GM21529 (cell line): ENCODE results near the gene ANGPTL2.
"Not testable (repeated sequence)": the region's sequence is repeated elsewhere in the genome, so short reads cannot be mapped to it uniquely, and the experiment has no call there.

Source experiments
- ATAC-seq: cut with Tn5 transposase; IDR thresholded peaks from one replicate; pipeline ENCODE4 v1.9.1; 2021; ENCODE audit not compliant: unreplicated experiment

ANGPTL2 gene

DNA sequence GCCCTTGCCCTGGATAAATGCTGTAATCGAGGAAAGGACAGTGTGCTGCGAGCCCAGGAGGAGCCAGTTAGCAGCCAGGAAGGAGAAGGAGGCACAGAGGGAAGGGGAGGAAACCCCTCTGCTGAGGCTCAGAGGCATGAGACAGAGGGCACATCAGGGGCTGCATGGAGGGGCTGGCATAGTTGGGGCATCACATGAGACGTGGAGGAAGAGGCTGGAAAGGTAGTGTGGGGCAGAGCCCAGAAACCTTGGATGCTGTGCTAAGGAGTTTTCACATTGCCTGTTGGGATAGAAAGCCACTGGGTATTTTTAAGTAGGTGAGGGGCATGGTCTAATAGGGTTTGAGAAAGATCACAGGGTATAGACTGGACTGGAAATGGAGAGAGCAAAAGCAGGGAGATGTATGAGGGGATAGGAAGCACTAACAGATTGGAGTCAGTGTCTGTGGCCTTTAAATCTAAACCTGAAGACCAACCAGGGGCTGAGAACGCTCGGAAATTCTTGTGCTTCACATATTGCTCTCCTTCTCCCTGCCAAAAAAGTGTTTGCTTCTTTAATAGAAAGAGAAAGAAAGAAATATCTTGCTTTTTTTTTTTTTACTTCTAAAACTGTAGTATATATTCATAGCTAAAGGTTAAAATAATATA lies 33.0 kb upstream of the ANGPTL2 start:
- ATAC-seq = no peak

DNA sequence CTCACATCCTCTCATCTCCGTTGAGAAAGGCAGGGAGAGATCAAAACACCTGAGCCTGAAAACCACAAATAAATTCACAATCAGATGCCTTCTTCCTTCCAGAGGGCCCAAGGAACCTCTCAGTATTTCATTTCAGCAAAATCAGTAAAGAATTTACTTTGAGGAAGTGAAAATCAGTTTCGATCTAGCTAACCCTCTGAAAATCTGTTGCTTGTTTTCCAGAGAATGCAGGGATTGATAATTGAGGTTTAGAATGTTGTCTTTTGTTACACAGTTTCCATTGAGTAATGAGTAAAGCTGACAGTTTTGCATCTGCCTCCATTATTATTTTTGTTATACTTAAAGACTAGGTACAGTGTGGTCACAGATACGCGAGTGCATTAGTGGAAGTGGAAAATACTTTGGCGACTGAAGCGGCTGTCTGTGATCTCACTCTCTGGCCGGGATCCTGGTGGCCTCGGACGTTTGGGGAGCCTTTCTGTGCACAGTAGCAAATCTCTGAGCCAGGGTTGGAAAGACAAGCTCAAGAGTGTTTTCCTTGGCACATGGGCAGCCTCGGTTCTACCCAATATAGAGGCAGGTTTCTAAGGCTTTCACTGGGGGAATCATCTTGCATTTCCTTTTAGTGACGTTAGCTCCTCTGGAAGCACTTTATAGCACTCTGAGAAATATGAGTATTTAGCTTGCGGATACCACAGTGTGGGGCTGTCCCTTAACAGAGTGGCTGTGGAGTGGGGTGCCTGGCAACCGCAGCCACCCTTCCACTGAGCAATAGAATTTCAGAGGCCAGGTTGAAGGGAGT lies 32.2 kb upstream of the ANGPTL2 start:
- peak; percentile 68 for ATAC-seq

DNA sequence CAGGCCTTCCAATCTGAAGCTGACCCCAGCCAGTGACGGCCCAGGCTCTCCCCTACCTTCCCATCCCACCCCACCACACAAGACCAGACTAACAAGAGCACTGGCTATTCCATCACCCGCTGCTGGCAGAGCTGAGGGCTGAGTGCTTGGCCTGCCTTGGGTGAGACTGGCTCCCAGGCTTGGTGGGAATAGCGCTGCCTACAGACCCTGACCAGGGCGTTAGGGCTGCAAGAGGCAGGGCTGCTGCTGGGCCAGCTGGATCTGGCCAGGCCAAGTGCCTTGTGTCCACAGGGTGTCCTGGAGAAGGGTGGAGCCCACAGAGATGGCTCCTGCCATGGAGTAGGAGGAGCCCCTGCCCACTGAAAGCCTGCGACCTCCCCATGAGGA lies 31.6 kb upstream of the ANGPTL2 start:
- ATAC-seq = peak; percentile 43

DNA sequence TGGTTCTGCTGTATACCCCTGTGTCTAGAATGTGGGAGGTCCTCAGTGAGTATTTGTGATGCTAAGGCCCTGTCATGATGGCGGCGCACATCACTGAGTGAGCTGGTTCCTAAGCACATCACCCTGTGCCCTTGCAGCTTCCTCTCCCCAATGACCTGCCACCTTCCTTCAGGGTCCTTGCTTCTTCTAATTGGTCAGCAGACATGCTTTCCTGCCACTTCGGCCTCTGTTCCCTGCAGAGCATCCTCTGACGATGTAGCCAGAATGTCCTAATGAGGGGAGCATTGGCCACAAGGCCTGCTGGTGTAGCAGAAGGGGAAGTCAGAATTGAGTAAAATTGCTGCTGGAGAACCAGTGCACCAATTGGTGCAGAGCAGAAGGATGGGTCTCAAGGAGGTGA lies 31.1 kb upstream of the ANGPTL2 start:
- ATAC-seq = no peak

DNA sequence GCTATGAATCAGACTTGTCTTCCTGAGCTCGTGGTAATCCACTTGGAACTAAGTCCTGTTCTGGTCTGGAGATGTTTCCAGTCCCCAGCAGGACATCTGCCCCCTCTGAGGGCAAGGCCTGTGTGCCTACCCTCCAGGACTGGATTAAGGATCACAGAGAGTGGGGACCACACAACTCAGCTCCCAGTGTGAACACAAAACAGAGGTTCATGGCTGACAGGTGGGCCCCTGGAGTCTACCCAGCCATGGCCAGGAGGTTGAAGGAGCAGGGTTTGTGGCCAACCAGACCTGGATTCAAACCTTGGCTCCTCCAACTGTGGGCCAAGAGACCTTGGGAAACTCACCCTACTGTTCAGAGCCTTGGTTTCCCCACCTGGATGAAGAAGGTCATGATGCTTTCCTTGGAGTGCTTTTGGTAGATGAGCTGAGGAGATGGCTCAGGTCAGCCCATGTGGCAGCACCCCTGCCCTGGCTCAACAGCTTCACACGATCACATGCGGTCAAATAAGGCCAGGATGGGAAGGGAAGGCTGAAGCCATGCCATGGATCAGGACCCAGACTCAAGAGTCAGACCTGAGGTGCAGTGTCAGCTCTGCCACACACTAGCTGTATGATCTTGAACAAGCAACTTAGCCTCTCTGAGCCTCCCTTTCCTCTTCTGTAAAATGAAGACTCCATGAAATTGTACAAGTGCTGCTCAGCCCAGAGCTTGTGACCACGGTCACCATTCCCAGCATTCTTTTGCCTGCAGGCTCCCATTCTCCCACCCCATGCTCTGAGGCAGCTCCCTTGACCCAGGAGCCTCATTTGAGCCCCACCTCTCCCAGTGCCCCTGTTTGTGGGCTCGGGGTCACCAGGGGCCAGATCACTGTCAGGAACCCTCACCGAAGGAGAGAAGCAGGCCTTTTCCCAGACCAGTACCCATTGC lies 27.3 kb upstream of the ANGPTL2 start:
- ATAC-seq = no peak

DNA sequence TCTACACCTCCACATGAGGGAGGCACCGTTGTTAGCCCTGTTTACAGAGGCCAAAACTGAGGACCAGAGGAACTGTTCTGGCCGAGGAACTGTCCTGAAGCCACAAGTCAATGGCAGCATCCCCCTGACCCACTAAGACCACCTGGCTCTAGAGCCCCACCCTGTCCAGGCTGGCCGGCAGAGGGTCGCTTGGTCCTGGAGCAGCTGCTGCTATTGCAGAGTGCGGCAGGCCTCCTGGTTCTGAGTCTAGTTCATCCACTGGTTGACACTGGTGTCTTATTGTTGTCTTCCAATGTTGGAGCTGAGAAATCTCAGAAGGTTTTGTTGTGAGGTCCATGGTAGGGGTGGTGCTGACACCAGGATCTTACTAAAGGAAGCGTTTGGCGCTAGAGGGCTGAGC lies 26.6 kb upstream of the ANGPTL2 start:
- no peak for ATAC-seq

DNA sequence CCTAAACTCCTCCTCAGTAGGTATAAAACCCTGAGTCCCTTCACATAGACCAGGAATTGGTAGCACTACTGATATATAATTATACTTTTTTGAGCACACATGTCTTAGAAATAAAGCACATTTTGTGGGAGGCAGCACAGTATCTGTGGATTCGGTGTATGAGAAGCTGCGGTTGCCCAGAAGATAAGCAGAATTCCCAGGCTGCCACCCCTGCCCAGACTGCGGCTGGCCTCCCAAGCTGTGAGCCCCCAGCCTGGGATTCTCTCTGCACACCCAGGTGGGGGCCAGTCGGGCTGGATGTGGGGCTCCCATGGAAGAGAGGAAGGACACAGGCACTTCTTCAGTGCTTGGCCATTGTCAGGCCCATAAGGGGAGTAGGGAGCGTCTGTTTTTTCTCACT lies 25.6 kb upstream of the ANGPTL2 start:
- no peak for ATAC-seq

DNA sequence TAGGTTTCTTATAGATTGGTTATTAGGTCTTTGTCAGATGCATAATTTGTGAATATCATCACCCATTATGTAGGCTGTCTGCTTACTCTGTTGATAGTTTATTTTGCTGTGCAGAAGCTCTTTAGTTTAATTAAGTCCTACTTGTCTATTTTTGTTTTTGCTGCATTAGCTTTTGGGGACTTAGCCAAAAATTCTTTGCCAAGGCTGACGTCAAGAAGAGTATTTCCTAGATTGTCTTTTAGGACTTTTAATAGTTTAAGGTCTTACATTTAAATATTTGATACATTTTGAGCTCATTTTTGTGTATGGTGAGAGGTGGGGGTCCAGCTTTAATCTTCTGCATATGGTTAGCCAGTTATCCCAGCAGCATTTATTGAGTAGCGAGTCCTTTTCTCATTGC lies 24.8 kb upstream of the ANGPTL2 start:
- ATAC-seq = no peak

DNA sequence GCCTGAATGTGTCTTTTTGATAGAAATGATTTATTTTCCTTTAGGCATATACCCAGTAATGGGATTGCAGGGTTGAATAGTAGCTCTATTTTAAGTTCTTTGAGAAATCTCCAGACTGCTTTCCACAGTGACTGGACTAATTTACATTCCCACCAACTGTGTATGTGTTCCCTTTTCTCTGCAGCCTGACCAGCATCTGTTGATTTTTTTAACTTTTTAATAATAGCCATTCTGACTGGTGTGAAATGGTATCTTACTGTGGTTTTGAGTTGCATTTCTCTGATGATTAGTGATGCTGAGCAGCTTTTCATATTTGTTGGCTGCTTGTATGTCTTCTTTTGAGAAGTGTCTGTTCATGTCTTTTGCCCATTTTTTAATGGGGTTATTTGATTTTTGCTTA lies 24.4 kb upstream of the ANGPTL2 start:
- not testable (repeated sequence) for ATAC-seq

DNA sequence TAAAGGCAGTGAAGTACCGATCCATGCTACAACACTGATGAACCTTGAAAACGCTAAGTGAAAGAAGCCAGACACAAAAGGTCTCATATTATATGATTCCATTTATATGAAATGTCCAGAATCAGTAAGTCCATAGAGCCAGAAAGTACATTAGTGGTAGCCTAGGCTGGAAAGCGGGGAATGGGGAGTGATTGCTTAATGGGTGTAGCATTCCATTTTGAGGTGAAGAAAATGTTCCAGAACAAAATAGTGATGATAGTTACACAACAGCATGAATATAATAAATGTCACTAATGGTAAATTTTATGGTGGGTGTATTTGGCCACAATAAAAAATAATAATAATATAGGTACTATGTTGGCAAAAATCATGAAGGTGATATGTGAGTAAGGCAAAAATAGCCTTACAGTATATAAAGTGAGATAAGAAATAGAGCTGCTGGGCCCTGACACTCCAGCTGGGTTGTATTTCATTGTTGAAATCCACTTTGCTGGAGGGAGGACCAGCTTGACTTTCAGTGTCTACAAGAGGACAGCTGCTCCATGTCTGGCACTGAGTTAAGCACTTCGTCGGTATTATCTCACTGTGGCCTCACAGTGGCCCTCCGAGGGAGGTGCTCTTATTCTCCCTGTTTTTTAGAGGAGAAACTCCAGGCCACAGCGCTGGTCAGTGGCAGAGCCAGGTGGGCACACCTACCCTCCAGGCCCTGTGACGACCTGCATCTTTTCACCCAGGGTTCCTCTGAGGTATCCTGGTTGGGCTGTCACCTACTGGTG lies 22.4 kb upstream of the ANGPTL2 start:
- ATAC-seq = no peak

DNA sequence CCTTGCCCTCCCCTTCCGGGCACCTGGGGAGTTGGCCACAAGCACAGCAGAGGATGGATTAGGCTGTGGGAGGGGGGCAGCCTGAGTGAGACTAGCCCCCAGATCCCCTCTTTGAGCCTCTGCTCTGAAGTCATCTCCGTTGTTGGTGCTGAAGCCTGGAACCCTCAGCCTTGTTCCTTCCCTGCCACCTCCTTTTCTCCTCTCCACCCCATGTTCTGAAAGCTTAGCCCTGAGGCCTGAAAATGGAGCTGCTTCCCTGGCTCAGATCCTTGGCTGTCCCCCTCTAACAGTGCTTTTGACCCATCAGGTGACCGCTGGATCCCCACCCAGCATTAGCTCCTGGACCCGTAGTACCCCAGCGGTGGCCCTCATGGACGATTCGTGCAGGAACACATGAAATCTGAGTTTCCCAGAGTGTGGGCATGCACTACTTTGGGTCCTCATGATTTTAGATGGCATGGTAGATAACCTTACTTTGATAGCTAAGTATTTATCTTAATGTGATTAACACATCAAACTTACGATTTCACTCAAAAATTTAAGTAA lies 21.6 kb upstream of the ANGPTL2 start:
- ATAC-seq = no peak

DNA sequence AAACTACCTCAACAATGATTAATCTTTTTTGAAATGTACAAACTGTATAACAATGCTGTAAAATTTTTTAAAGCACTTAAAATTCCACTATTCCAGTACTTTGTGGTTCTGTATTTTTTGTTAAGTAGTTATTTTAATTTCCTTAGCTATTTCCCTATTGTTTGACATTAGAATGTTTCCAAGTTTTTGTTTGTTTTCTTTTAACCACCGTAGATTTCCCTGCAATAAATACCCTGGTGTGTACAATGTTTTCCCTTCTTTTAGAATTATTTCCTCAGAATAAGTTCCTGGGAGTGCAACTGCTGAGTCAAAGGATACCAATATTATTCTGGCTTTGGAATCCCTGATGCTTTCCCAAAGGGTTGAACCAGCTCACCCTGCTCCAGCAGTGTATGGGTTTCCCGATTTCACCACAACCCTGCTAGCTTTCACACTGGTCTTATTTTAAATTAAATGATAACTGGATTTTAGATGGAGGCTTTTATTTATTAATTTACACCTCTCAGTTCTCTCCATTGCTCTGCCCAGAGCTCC lies 20.6 kb upstream of the ANGPTL2 start:
- ATAC-seq = no peak

DNA sequence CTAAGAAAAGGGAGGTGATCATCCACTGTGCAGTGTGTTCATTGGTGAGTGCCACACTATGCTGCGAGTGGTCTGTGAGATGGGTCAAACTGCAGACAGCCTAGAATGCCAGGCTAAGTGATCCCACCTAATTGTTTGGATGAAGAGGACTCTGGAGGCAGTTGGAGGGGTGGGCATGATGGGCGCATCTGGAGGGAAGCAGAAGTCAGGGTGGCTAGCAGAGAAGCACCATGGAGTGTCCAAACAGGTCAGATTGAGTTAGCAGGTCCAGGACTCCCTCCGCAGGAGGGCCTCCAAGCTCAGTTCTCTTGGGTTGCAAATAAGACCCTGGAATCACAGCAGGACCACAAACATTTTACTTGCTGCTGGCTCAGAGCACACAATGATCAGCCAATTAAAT lies 19.9 kb upstream of the ANGPTL2 start:
- no peak for ATAC-seq

DNA sequence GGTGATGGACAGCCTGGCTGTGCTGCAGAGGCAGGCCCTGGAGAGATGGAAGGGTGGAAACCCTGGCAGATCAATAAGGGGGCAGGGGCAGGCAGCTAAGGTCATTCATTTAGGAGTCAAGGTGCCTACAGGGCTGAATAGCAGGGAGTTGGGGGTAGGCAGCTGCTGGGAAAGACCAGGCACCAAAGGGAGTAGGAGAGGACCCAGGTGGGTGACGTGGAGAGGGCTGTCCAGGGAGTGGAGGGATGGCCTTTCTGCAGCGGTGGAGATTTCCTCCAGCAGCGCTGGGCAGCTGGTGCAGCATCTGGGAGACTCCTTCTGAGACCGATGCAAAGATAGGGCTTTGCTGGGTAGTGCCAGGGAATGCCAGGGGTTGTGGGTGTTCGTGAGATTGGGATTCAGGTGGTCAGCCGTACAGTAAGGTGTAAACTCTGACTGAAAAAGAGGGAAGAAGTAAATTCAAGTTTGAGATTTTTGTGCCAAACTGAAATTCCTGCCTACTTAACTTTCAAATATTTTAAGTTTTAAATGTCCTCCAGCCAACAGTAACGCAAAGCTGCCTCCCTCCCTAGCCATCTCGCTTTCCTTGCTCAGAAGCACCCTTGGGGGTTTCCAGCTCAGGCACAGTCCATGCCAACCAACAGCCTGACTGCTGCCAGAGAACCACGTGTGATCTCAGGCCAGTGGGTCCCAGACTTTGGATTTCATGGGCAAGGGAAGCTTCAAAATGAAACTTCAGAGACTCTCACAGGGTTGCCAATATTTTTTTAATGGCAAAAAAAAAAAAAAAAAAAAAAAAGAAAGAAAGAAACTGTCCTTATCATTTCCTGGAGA lies 18.6 kb upstream of the ANGPTL2 start:
- no peak for ATAC-seq

DNA sequence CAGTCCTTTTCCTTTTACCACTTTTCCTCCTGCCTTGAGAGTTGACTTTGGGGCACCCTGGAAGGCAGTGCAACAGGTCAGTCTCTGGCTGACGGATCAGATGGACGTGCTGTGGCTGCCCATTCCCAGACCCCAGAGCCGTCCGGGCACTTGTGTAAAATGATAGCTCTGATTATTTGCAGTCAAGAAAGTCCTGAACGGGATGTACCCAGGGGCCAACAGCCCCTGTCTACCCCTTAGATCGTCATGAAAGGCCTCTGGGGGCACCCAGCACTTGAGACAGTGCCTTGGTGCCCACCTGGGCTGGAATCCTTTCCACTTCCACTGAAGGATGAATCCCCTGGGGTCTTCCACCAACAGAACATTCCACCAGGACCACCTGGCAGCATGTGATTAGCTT lies 17.7 kb upstream of the ANGPTL2 start:
- ATAC-seq = no peak

DNA sequence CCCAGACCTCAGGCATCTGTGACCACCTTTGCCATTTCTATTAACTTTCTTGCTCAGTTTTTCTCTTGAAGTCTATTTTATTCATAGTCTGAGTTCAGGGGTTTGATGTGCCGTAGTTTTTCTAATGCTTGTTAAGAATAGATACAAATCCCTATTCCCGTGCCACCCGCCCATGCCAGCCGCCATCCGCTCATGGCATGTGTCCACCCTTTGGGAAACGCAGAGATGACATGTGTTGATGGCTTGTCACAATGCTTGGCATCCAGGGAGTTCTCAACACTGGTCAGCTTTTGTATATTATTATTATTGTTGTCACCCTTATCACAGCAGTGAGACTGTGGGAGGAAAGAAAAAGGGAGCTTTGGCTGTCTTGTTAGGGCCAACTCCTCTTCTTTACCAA lies 17.3 kb upstream of the ANGPTL2 start:
- ATAC-seq = no peak

DNA sequence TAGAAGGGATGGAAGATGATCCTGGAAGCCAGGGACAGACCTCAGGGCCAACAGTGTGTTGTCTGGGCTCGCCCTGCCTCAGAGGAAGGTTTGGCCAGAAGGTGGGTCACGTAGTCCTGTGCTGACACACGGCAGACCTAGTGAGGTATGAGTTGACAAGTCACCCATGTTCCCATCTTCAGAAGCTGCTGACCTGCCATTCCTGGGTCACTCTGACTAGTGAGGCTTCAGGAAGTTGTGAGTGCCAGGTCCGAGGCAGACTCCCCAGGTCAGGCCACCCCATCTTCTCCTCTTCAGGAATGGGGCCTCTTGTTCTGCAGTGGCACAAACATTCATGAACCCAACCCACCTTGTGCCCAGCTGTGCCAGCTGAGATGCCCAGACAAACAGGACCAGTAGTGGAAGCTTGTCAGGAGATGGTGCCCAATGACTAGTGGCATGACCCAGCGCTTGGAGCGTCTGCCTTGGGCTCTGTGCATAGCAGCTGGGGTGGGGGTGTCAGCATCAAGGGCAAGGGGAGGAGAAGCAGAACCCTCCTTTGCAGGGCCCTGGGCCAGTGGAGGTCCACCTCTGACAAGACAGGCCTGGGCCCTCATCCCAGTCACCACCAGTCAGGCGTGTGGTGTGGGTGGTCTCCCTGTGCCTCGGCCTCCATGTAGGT lies 16.8 kb upstream of the ANGPTL2 start:
- no peak for ATAC-seq

DNA sequence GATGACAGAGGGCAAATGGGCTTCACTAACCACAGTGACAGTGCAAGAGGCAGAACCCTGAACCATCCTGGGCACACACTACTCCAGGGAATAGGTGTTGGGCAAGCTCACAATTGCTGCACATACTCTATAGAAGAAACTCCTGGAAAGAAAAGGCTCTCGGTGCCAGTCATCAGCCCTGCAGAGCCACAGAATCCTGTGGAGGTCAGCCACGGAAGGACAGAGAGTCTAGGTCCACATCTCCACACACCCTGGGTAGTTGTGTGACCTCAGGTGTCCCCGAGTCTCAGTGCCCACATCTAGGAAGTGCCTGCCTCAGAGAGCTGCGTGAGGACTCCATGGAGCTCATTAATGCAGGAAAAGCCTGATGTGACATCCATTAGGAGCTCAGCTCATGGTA lies 16.0 kb upstream of the ANGPTL2 start:
- ATAC-seq = no peak
